ENCODE measurements around the gene ACY1. TPM values are rescaled to one million over a fixed set of nuclear protein-coding genes. Genes with fewer than 3 reads are reported as not detected.
A peak's percentile ranks its signal among the peaks of the same experiment; 100 is the strongest.

Gene ACY1
- polyA plus RNA-seq, 1 of the 3 experiments (the other 2 are of a cell fraction) = 93.0 TPM

DNA sequence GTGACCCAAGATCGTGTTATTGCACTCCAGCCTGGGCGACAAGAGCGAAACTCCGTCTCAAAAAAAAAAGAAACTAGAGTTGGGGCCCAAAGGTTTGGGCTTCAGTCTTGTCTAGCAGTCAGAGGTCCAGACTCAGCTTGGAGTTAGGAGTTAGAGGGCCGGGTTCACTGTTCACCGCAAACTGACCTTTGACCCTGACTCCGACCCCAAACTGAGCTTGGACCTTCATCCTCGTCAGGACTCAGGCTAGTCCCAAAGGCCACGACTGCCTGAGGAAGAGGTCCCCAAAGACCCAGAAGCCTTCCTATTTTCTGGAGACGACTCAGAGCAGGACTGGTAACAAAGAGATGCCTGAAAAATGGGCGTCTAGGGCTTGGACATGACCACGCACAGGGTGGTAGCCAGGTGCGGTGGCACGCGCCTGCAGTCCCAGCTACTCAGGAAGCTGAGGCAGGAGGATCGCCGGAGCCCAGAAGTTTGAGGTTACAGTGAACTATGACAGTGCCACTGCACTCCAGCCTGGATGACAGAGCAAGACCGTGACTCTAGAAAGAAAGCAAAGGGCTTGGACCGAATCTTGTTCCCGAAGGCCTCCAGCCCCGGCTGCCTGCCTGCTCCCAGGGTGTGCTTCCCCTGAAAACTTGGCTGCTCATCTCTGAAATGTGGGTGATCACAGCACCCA, 35.1 kb downstream of the ACY1 start:
- ChIA-PET POLR2A (interaction anchor here (0.9 kb wide), 1 partner anchor 23 kb away, joined by 3 read pairs; the partner anchor contains the start of gene RPL29), CTCF (interaction anchor here (1.6 to 24.7 kb wide), 4 partner anchors 10 to 105 kb away, joined by 5 to 983 read pairs (median 82); partner anchors contain the start of gene DUSP7)
- WGBS (ENCODE audit: low lambda C conversion rate) = 92% methylated on average over 21 of the region's 21 CpGs
- peak overlapping the region in 1 of 2 experiments; percentile 88; a peak in 1 of 4 replicates for H3K27ac ChIP-seq (ENCODE audit: low read depth in 2 of 2, low read length in 1 of 2)
- H3K27me3 ChIP-seq (ENCODE audit: insufficient read depth) = no peaks in the 10 kb centered on the region
- H3K9me2 ChIP-seq = no peaks in the 10 kb centered on the region
- H3K36me3 ChIP-seq (replicated peaks in 1 of 2; ENCODE audit: control insufficient read depth in 1 of 2, insufficient read depth in 2 of 2, low read length in 1 of 2) = no peaks in the 10 kb centered on the region
- H3K9me3 ChIP-seq = no peaks in the 10 kb centered on the region
- H2AFZ ChIP-seq (ENCODE audit: low read depth) = no peak overlapping the region
- TF ChIP-seq GATA2 (CRISPR knock-in tag; IDR thresholded peaks at IDR 0.05) (no peak), EP300 (IDR thresholded peaks at IDR 0.05; ENCODE audit: borderline replicate concordance in 1 of 2, low read depth in 1 of 2, low read length in 1 of 2) (no peak), RCOR1 (IDR thresholded peaks at IDR 0.05; ENCODE audit: low read length) (no peak), MXI1 (IDR thresholded peaks at IDR 0.05; ENCODE audit: low read depth, low read length) (no peak), ELF1 (IDR thresholded peaks at IDR 0.05) (no peak), TCF12 (IDR thresholded peaks at IDR 0.05) (no peak), SMC3 (IDR thresholded peaks at IDR 0.05; ENCODE audit: low read depth, low read length) (no peak), MEF2A (IDR thresholded peaks at IDR 0.05; ENCODE audit: borderline replicate concordance, low read depth) (no peak), RAD21 (IDR thresholded peaks at IDR 0.05; ENCODE audit: low read length) (no peak), RXRA (IDR thresholded peaks at IDR 0.05; ENCODE audit: borderline replicate concordance, low read depth) (no peak), NRF1 (IDR thresholded peaks at IDR 0.05; ENCODE audit: low read depth, low read length) (no peak), POLR2AphosphoS5 (IDR thresholded peaks at IDR 0.05; ENCODE audit: low read depth, low read length) (no peak)
- TF ChIP-seq, protein P1, sequence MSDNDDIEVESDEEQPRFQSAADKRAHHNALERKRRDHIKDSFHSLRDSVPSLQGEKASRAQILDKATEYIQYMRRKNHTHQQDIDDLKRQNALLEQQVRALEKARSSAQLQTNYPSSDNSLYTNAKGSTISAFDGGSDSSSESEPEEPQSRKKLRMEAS (IDR thresholded peaks at IDR 0.05; ENCODE audit: low read depth) = no peak
- TF ChIP-seq, protein P2, sequence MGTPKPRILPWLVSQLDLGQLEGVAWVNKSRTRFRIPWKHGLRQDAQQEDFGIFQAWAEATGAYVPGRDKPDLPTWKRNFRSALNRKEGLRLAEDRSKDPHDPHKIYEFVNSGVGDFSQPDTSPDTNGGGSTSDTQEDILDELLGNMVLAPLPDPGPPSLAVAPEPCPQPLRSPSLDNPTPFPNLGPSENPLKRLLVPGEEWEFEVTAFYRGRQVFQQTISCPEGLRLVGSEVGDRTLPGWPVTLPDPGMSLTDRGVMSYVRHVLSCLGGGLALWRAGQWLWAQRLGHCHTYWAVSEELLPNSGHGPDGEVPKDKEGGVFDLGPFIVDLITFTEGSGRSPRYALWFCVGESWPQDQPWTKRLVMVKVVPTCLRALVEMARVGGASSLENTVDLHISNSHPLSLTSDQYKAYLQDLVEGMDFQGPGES (IDR thresholded peaks at IDR 0.05; ENCODE audit: low read depth, low read length) = no peak
- TF ChIP-seq, protein P3, sequence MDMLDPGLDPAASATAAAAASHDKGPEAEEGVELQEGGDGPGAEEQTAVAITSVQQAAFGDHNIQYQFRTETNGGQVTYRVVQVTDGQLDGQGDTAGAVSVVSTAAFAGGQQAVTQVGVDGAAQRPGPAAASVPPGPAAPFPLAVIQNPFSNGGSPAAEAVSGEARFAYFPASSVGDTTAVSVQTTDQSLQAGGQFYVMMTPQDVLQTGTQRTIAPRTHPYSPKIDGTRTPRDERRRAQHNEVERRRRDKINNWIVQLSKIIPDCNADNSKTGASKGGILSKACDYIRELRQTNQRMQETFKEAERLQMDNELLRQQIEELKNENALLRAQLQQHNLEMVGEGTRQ (IDR thresholded peaks at IDR 0.05; ENCODE audit: borderline replicate concordance, low read depth, low read length) = no peak
- TF ChIP-seq, protein P4, sequence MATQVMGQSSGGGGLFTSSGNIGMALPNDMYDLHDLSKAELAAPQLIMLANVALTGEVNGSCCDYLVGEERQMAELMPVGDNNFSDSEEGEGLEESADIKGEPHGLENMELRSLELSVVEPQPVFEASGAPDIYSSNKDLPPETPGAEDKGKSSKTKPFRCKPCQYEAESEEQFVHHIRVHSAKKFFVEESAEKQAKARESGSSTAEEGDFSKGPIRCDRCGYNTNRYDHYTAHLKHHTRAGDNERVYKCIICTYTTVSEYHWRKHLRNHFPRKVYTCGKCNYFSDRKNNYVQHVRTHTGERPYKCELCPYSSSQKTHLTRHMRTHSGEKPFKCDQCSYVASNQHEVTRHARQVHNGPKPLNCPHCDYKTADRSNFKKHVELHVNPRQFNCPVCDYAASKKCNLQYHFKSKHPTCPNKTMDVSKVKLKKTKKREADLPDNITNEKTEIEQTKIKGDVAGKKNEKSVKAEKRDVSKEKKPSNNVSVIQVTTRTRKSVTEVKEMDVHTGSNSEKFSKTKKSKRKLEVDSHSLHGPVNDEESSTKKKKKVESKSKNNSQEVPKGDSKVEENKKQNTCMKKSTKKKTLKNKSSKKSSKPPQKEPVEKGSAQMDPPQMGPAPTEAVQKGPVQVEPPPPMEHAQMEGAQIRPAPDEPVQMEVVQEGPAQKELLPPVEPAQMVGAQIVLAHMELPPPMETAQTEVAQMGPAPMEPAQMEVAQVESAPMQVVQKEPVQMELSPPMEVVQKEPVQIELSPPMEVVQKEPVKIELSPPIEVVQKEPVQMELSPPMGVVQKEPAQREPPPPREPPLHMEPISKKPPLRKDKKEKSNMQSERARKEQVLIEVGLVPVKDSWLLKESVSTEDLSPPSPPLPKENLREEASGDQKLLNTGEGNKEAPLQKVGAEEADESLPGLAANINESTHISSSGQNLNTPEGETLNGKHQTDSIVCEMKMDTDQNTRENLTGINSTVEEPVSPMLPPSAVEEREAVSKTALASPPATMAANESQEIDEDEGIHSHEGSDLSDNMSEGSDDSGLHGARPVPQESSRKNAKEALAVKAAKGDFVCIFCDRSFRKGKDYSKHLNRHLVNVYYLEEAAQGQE (IDR thresholded peaks at IDR 0.05; ENCODE audit: low read depth, low read length) = no peak
- TF ChIP-seq, protein P5, sequence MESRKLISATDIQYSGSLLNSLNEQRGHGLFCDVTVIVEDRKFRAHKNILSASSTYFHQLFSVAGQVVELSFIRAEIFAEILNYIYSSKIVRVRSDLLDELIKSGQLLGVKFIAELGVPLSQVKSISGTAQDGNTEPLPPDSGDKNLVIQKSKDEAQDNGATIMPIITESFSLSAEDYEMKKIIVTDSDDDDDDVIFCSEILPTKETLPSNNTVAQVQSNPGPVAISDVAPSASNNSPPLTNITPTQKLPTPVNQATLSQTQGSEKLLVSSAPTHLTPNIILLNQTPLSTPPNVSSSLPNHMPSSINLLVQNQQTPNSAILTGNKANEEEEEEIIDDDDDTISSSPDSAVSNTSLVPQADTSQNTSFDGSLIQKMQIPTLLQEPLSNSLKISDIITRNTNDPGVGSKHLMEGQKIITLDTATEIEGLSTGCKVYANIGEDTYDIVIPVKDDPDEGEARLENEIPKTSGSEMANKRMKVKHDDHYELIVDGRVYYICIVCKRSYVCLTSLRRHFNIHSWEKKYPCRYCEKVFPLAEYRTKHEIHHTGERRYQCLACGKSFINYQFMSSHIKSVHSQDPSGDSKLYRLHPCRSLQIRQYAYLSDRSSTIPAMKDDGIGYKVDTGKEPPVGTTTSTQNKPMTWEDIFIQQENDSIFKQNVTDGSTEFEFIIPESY (IDR thresholded peaks at IDR 0.05; ENCODE audit: borderline replicate concordance, low read depth) = no peak
- no peak overlapping the region for H3K9ac ChIP-seq
- peaks cover 20 to 81% of the 10 kb centered on the region in 2 experiments; a peak in 2 of 4 replicates for H3K4me1 ChIP-seq (ENCODE audit: control insufficient read depth in 1 of 2, insufficient read depth in 2 of 2, low read depth in 1 of 2, low read length in 1 of 2)
- no peak overlapping the region for H3K4me3 ChIP-seq (ENCODE audit: low read depth in 2 of 2, low read length in 1 of 2)
- DNase-seq = no peak
- H4K20me1 ChIP-seq (ENCODE audit: insufficient read depth) = no peaks in the 10 kb centered on the region
- peaks cover 3% of the 10 kb centered on the region for H3F3A ChIP-seq (replicated peaks; ENCODE audit: insufficient read depth)
- H3K4me2 ChIP-seq = no peak overlapping the region
- no peaks in the 10 kb centered on the region for H3K79me2 ChIP-seq (ENCODE audit: insufficient read depth)
